HEK293 (cell line): ENCODE results near the gene FDX2.
A peak's percentile ranks its signal among the peaks of the same experiment; 100 is the strongest.

ENCODE experiments used
- CTCF ChIA-PET: fragments of 350-600 bp; formaldehyde crosslinking; extraction: SDS; loops from one replicate; lab custom pipeline; 2021; ENCODE audit warnings: antibody characterized with exemption; lab: Yijun Ruan, JAX
- POLR2A ChIA-PET: fragments of 300-600 bp; formaldehyde crosslinking; extraction: SDS; loops from one replicate; lab custom pipeline; 2020; ENCODE audit warnings: antibody characterized with exemption, inconsistent platforms; lab: Yijun Ruan, JAX
- H3K27ac ChIP-seq: fragments of 200-500 bp; sonication (Bioruptor generic); 2 replicates; pipeline ENCODE4 v1.5.1; 2014; ENCODE audit warnings: low read depth, low read length, control low read depth, inconsistent platforms; ENCODE audit errors: extremely low read depth
- H3K36me3 ChIP-seq, 2 experiments: fragments of 200-500 bp in 1 of 2; sonication (Bioruptor generic) in 1 of 2; 1 replicate in 1 of 2; 2 replicates in 1 of 2; pipeline ENCODE4 v1.5.1; 2014 to 2017; ENCODE audit warnings: inconsistent platforms in 2 of 2, low read length in 2 of 2; ENCODE audit not compliant: control insufficient read depth in 2 of 2, insufficient read depth in 1 of 2
- H3K4me1 ChIP-seq: fragments of 200-500 bp; sonication (Bioruptor generic); 2 replicates; pipeline ENCODE4 v1.5.1; 2014; ENCODE audit warnings: mild to moderate bottlenecking, low read length, inconsistent platforms; ENCODE audit not compliant: control insufficient read depth, insufficient read depth
- H3K4me3 ChIP-seq: 2 replicates; pipeline ENCODE4 v1.5.1; 2011; ENCODE audit warnings: low read depth, mild to moderate bottlenecking, control low read depth, low read length, moderate library complexity
- H3K9me3 ChIP-seq: fragments of 200-500 bp; sonication (Bioruptor generic); 2 replicates; pipeline ENCODE4 v1.5.1; 2014; ENCODE audit warnings: low read depth, low read length, inconsistent platforms; ENCODE audit not compliant: control insufficient read depth, insufficient read depth
- GLIS2 ChIP-seq: fragments of 450-650 bp; formaldehyde crosslinking; IDR thresholded peaks from 2 replicates; pipeline ENCODE4 v1.5.1; 2016; ENCODE audit warnings: missing biosample characterization, missing genetic modification characterization
- IKZF3 ChIP-seq: fragments of 450-650 bp; IDR thresholded peaks from 2 replicates; pipeline ENCODE4 v1.5.0; 2018; ENCODE audit warnings: missing biosample characterization, mild to moderate bottlenecking, missing genetic modification characterization, moderate library complexity
- KLF7 ChIP-seq: fragments of 450-650 bp; formaldehyde crosslinking; IDR thresholded peaks from 2 replicates; pipeline ENCODE4 v1.5.1; 2016; ENCODE audit warnings: missing biosample characterization, missing genetic modification characterization, borderline replicate concordance
- SP2 ChIP-seq: fragments of 450-650 bp; formaldehyde crosslinking; IDR thresholded peaks from 2 replicates; pipeline ENCODE4 v1.5.1; 2016; ENCODE audit warnings: missing biosample characterization, missing genetic modification characterization
- SP3 ChIP-seq: fragments of 450-650 bp; formaldehyde crosslinking; IDR thresholded peaks from 2 replicates; pipeline ENCODE4 v1.5.1; 2016; ENCODE audit warnings: missing biosample characterization, missing genetic modification characterization
- TRIM28 ChIP-seq: IDR thresholded peaks from 2 replicates; pipeline ENCODE4 v1.6.1; 2011; ENCODE audit warnings: low read length, control low read depth, borderline replicate concordance
- WT1 ChIP-seq: fragments of 450-650 bp; formaldehyde crosslinking; IDR thresholded peaks from 2 replicates; pipeline ENCODE4 v1.5.1; 2016; ENCODE audit warnings: missing biosample characterization, missing genetic modification characterization
- ZBTB17 ChIP-seq: fragments of 450-650 bp; formaldehyde crosslinking; IDR thresholded peaks from 2 replicates; pipeline ENCODE4 v1.5.1; 2016; ENCODE audit warnings: missing biosample characterization, missing genetic modification characterization
- ZBTB21 ChIP-seq: fragments of 450-650 bp; formaldehyde crosslinking; IDR thresholded peaks from 2 replicates; pipeline ENCODE4 v1.5.1; 2017; ENCODE audit warnings: missing biosample characterization, missing genetic modification characterization
- ZBTB26 ChIP-seq: fragments of 450-650 bp; formaldehyde crosslinking; optimal IDR thresholded peaks from 2 replicates; pipeline ENCODE3; 2016; ENCODE audit warnings: missing biosample characterization, mild to moderate bottlenecking, missing genetic modification characterization
- ZEB2 ChIP-seq: fragments of 450-650 bp; formaldehyde crosslinking; IDR thresholded peaks from 2 replicates; pipeline ENCODE4 v1.5.1; 2016; ENCODE audit warnings: missing biosample characterization, missing genetic modification characterization
- ZFP3 ChIP-seq: fragments of 450-650 bp; formaldehyde crosslinking; IDR thresholded peaks from 2 replicates; pipeline ENCODE4 v1.5.1; 2016; ENCODE audit warnings: low read depth, missing biosample characterization, missing genetic modification characterization
- ZIC2 ChIP-seq: fragments of 450-650 bp; formaldehyde crosslinking; IDR thresholded peaks from 2 replicates; pipeline ENCODE4 v1.5.1; 2016; ENCODE audit warnings: missing biosample characterization, missing genetic modification characterization
- ZNF155 ChIP-seq: fragments of 450-650 bp; formaldehyde crosslinking; IDR thresholded peaks from 2 replicates; pipeline ENCODE4 v1.5.1; 2016; ENCODE audit warnings: missing biosample characterization, missing genetic modification characterization
- ZNF157 ChIP-seq: fragments of 450-650 bp; formaldehyde crosslinking; IDR thresholded peaks from 2 replicates; pipeline ENCODE4 v1.5.1; 2016; ENCODE audit warnings: missing biosample characterization, missing genetic modification characterization
- ZNF24 ChIP-seq: fragments of 450-650 bp; formaldehyde crosslinking; IDR thresholded peaks from 2 replicates; pipeline ENCODE4 v1.5.1; 2016; ENCODE audit warnings: missing biosample characterization, missing genetic modification characterization
- ZNF366 ChIP-seq: fragments of 450-650 bp; formaldehyde crosslinking; conservative IDR thresholded peaks from 2 replicates; pipeline ENCODE4 v1.5.1; 2016; ENCODE audit warnings: missing biosample characterization, missing genetic modification characterization
- ZNF394 ChIP-seq: fragments of 450-650 bp; formaldehyde crosslinking; IDR thresholded peaks from 2 replicates; pipeline ENCODE4 v1.5.1; 2016; ENCODE audit warnings: missing biosample characterization, missing genetic modification characterization, mild to moderate bottlenecking, moderate library complexity, borderline replicate concordance
- ZNF423 ChIP-seq: fragments of 450-650 bp; formaldehyde crosslinking; IDR thresholded peaks from 2 replicates; pipeline ENCODE4 v1.5.1; 2016; ENCODE audit warnings: missing biosample characterization, missing genetic modification characterization
- ZNF501 ChIP-seq: fragments of 450-650 bp; formaldehyde crosslinking; IDR thresholded peaks from 2 replicates; pipeline ENCODE4 v1.5.1; 2016; ENCODE audit warnings: missing biosample characterization, missing genetic modification characterization
- ZNF510 ChIP-seq: fragments of 450-650 bp; formaldehyde crosslinking; IDR thresholded peaks from 2 replicates; pipeline ENCODE4 v1.5.1; 2018; ENCODE audit warnings: mild to moderate bottlenecking, missing genetic modification characterization, missing biosample characterization; ENCODE audit not compliant: insufficient replicate concordance
- ZNF610 ChIP-seq: fragments of 450-650 bp; formaldehyde crosslinking; IDR thresholded peaks from 2 replicates; pipeline ENCODE4 v1.5.1; 2016; ENCODE audit warnings: missing biosample characterization, missing genetic modification characterization, borderline replicate concordance
- ZNF658 ChIP-seq: fragments of 450-650 bp; formaldehyde crosslinking; IDR thresholded peaks from 2 replicates; pipeline ENCODE4; 2016; ENCODE audit warnings: missing biosample characterization, missing genetic modification characterization
- ZNF785 ChIP-seq: fragments of 450-650 bp; formaldehyde crosslinking; IDR thresholded peaks from 2 replicates; pipeline ENCODE4 v1.5.1; 2016; ENCODE audit warnings: missing biosample characterization, missing genetic modification characterization
- ZNF843 ChIP-seq: fragments of 450-650 bp; formaldehyde crosslinking; IDR thresholded peaks from 2 replicates; pipeline ENCODE4 v1.5.1; 2016; ENCODE audit warnings: missing biosample characterization, missing genetic modification characterization
- TF ChIP-seq, protein P1 (sequence below): fragments of 450-650 bp; formaldehyde crosslinking; IDR thresholded peaks from 2 replicates; pipeline ENCODE4 v1.5.1; 2016; ENCODE audit warnings: missing biosample characterization, missing genetic modification characterization
- TF ChIP-seq, protein P2 (sequence below): fragments of 450-650 bp; formaldehyde crosslinking; IDR thresholded peaks from 2 replicates; pipeline ENCODE4 v1.5.1; 2017; ENCODE audit warnings: missing biosample characterization, missing genetic modification characterization
- TF ChIP-seq, protein P3 (sequence below): fragments of 450-650 bp; formaldehyde crosslinking; IDR thresholded peaks from 2 replicates; pipeline ENCODE4 v1.5.1; 2017; ENCODE audit warnings: missing biosample characterization, missing genetic modification characterization
- TF ChIP-seq, protein P4 (sequence below): fragments of 450-650 bp; IDR thresholded peaks from 2 replicates; pipeline ENCODE4 v1.5.1; 2018; ENCODE audit warnings: missing biosample characterization, missing genetic modification characterization

Gene FDX2

GRCh38 chr19:10286803-10287737 is 28.7 kb downstream of the FDX2 start, which contains the start of gene ICAM4:
Gene ICAM4, plus strand, starts transcription at chr19:10286955. Its CDS starts 58 bp downstream, at chr19:10287013.
- Histone ChIP-seq H3K9me3 (no peaks in the 10 kb centered on the region), H3K36me3 (no peaks in the 10 kb centered on the region), H3K27ac (peak within 1 kb of the TSS; percentile 27; the same call in 1 of the 2 replicates), H3K4me1 (peaks cover 4% of the 10 kb centered on the region; the same call in 1 of the 2 replicates), H3K4me3 (no peak within 1 kb of the TSS)
- ChIA-PET CTCF (interaction anchor here (0.8 to 3.2 kb wide), 6 partner anchors 17 to 104 kb away, joined by 3 to 15 read pairs (median 5); partner anchors contain the start of genes ICAM1 and MRPL4), POLR2A (interaction anchor here (0.5 to 1.2 kb wide), 2 partner anchors 29 to 95 kb away, joined by 3 read pairs; partner anchors contain the start of gene FDX2)
- TF ChIP-seq ZNF394 (peak; percentile 22; the same call in 1 of the 2 replicates), ZEB2 (tag by site-specific recombination) (peak; percentile 64), ZNF785 (tag by site-specific recombination) (no peak), ZNF501 (tag by site-specific recombination) (0 out of 2 replicates have a peak, but pooled peaks have one; percentile 36), SP2 (peak; percentile 69), ZNF510 (no peak), ZNF843 (tag by site-specific recombination) (0 out of 2 replicates have a peak, but pooled peaks have one; percentile 29), ZBTB26 (peak; percentile 65), TRIM28 (no peak), ZBTB21 (tag by site-specific recombination) (no peak), ZFP3 (no peak), ZNF423 (tag by site-specific recombination) (peak; percentile 54), WT1 (tag by site-specific recombination) (no peak), GLIS2 (tag by site-specific recombination) (peak; percentile 45; the same call in 1 of the 2 replicates), ZNF157 (tag by site-specific recombination) (no peak), ZNF658 (tag by site-specific recombination) (no peak), IKZF3 (tag by site-specific recombination) (peak; percentile 79), ZNF155 (tag by site-specific recombination) (no peak), ZIC2 (peak; percentile 88), ZNF366 (tag by site-specific recombination) (0 out of 2 replicates have a peak, but pooled peaks have one; percentile 22), ZBTB17 (tag by site-specific recombination) (peak; percentile 64), ZNF24 (tag by site-specific recombination) (peak; percentile 76; the same call in 1 of the 2 replicates), ZNF610 (tag by site-specific recombination) (peak; percentile 79), KLF7 (peak; percentile 33; the same call in 1 of the 2 replicates), SP3 (tag by site-specific recombination) (peak; percentile 74; the same call in 1 of the 2 replicates)
- TF ChIP-seq, protein P1, sequence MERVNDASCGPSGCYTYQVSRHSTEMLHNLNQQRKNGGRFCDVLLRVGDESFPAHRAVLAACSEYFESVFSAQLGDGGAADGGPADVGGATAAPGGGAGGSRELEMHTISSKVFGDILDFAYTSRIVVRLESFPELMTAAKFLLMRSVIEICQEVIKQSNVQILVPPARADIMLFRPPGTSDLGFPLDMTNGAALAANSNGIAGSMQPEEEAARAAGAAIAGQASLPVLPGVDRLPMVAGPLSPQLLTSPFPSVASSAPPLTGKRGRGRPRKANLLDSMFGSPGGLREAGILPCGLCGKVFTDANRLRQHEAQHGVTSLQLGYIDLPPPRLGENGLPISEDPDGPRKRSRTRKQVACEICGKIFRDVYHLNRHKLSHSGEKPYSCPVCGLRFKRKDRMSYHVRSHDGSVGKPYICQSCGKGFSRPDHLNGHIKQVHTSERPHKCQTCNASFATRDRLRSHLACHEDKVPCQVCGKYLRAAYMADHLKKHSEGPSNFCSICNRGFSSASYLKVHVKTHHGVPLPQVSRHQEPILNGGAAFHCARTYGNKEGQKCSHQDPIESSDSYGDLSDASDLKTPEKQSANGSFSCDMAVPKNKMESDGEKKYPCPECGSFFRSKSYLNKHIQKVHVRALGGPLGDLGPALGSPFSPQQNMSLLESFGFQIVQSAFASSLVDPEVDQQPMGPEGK (tag by site-specific recombination) = peak; percentile 59
- TF ChIP-seq, protein P2, sequence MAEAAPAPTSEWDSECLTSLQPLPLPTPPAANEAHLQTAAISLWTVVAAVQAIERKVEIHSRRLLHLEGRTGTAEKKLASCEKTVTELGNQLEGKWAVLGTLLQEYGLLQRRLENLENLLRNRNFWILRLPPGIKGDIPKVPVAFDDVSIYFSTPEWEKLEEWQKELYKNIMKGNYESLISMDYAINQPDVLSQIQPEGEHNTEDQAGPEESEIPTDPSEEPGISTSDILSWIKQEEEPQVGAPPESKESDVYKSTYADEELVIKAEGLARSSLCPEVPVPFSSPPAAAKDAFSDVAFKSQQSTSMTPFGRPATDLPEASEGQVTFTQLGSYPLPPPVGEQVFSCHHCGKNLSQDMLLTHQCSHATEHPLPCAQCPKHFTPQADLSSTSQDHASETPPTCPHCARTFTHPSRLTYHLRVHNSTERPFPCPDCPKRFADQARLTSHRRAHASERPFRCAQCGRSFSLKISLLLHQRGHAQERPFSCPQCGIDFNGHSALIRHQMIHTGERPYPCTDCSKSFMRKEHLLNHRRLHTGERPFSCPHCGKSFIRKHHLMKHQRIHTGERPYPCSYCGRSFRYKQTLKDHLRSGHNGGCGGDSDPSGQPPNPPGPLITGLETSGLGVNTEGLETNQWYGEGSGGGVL = peak; percentile 34; the same call in 1 of the 2 replicates
- TF ChIP-seq, protein P3, sequence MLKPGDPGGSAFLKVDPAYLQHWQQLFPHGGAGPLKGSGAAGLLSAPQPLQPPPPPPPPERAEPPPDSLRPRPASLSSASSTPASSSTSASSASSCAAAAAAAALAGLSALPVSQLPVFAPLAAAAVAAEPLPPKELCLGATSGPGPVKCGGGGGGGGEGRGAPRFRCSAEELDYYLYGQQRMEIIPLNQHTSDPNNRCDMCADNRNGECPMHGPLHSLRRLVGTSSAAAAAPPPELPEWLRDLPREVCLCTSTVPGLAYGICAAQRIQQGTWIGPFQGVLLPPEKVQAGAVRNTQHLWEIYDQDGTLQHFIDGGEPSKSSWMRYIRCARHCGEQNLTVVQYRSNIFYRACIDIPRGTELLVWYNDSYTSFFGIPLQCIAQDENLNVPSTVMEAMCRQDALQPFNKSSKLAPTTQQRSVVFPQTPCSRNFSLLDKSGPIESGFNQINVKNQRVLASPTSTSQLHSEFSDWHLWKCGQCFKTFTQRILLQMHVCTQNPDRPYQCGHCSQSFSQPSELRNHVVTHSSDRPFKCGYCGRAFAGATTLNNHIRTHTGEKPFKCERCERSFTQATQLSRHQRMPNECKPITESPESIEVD = no peak
- TF ChIP-seq, protein P4, sequence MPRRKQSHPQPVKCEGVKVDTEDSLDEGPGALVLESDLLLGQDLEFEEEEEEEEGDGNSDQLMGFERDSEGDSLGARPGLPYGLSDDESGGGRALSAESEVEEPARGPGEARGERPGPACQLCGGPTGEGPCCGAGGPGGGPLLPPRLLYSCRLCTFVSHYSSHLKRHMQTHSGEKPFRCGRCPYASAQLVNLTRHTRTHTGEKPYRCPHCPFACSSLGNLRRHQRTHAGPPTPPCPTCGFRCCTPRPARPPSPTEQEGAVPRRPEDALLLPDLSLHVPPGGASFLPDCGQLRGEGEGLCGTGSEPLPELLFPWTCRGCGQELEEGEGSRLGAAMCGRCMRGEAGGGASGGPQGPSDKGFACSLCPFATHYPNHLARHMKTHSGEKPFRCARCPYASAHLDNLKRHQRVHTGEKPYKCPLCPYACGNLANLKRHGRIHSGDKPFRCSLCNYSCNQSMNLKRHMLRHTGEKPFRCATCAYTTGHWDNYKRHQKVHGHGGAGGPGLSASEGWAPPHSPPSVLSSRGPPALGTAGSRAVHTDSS (tag by site-specific recombination) = no peak; the same call in 1 of the 2 replicates
